ENCODE measurements around the gene NTM.

Gene NTM

DNA sequence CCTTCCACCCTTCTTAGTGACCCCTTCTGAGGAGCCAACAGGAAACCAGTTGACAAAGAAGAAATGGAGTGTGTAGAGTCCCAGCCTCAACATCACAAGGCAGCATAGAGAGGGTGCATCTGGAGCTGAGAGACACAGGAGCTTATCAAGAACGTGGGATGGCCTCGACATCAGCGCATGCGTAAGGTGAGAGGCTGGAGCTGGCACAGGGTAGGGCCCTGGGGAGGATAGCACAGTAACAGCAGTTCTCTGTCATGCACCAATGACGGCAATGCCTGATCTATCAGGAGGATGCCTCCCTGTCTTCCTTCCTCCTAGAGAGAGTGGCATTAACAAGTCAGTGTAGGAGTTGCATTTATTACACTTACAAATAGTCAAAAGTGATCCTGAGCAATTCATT is 426.1 kb downstream of the NTM start:
- DNase-seq, result no peak

DNA sequence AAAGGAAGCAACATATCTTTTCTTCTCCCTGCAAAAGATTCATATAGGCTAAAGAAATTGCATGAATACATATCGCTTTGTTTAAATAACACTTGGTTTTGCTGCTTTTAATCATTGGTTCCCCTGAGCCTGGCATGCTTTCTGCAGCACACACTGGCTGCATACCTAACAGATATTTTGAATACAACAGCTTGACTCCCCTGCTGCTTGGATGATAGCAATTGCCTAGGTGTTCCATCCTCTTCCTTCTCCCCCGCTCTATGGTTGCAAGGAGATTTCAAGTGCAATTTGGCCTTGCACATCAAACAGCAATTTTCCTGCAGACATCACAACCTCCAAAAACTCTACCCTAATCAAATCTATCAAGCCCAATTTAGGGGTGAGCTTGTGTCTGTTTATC is 430.0 kb downstream of the NTM start:
- DNase-seq, result no peak

DNA sequence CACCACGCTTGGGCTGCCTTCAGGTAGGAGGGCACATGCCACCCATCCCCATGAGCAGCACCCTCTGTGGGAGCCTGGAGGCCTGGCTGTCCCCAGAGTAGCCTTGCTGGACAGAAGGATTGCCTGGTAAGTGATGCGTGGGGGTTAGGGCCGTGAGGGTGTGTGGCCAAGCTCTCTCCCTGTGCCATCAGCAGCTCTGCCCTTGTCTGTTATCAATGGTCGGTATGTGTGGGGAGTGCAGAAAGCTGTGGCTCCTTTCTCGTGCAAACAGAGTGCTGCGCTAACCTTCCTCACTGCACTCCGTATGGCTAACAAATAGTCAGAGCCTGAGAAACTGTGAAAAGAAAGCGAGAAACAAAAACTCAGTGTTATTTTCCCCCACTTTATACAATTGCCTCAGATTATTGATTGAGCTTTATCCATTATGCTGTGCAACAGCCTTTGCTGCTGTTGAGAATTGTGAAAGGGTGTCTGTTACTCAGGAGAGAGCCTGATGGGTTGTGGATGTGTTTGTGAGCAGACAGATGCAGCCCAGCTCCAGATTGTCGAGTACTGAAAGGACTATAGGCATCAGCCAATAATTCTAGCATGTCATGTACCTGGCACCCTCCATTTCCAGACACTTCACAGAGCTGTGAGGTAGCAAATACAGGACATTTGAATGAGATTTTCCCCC is 432.2 kb downstream of the NTM start:
- DNase-seq, result no peak

DNA sequence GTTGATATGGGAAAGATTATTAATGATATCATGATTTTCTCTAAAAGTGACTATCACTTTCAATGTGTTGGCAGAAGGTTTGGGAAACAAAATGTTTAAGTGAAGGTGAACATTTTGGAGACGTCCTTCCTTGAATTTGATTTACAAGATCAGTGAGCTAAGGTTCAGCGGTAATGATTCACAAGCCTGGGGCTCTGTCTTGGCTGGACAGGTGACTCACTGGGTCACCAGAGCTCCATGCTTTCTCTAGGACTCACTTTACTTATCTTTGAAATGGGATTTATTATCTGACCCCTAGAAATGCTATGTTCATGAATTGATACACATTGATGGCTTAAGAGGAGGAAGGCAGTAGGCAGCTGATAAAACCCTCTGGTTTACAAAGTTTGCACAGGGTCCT is 437.5 kb downstream of the NTM start:
- DNase-seq, result no peak

DNA sequence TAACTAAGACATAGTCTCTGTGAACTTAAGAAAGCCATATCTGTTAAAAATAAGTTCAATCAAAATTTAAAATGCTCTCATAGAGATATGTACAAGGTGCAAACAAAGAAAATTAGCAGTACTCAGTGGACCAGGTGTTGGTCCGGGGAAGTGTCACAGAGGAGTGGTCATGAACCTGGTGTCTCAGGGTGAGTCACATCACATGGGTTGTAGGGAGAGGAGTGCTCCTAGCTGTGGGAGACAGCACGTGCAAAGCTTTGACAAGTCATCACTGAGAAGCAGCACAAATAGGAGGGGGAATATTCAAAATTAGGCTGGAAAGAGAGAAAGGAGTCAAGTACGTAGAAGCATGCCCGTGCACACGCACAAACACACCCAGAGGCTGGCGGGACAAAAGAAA is 438.1 kb downstream of the NTM start:
- DNase-seq, result no peak

DNA sequence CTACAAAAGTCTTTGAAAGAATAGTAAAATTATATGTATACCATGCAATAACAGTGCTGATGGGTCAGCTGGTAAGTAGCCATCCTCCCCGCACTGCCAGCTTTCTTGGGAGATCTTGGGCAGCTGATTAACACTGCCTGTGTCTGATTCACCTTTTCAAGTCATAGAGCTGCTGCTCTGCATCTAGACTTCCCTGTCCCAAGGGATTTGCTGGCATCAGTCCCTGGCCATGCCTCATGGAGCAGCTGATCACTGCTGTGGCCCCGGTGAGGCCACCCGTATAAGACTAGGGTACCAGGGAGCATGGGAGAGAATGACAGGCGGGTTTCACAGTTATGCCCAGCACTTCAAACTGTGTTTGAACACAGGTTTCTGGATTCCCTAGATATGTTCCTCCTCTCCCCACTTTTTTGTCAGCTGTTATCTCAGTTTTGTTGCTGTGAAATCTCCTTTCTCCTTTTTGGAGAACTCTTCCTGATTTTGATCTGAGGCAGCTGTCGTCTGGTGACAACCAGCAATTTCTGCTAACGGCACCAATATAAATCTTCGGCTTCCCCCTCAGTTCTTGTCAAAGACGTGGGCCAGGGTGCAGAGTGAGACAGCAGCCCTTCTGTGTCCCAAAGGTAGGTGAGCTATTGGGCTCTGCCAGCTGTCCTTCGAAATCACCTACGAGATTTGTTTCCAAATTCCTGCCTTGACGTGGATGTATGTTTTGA is 438.9 kb downstream of the NTM start:
- no peak for DNase-seq

DNA sequence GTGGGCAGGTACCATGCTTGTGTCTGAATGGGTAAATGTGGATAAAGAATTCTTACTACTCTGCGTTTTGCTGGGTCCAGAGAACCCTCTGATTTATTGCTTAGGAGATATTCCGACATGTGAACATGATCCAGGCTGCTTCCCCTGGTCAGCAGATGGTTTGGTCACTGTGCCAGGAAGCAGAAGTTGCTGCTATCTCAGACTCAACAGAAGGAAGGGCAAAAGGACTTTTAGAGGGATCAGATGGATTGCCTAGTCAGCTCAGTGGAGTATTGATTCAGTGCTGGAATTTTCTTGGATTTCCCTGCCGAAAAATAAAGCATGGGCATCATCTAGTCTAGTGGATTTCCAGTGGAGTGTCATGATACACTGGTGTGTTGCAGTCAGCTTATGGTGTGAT is 440.1 kb downstream of the NTM start:
- no peak for DNase-seq

DNA sequence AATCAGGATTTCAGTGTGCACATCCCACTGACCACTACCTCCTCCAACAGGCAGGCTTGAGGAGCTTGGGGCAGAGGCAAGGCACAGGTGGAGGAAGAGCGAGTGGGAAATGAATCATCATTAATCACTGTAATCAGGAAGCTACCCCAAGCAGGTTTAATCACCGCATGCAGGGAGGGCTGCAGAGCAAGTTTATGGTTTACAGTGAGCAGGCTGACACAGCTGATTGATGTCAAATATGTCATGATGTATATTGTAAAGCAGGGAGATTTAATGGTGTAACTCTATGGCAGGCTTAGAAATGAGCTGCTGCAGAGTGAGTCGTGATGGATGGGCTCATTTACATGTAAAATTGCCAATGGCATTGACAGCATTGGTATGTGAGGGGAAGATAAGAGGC is 441.0 kb downstream of the NTM start:
- no peak for DNase-seq

DNA sequence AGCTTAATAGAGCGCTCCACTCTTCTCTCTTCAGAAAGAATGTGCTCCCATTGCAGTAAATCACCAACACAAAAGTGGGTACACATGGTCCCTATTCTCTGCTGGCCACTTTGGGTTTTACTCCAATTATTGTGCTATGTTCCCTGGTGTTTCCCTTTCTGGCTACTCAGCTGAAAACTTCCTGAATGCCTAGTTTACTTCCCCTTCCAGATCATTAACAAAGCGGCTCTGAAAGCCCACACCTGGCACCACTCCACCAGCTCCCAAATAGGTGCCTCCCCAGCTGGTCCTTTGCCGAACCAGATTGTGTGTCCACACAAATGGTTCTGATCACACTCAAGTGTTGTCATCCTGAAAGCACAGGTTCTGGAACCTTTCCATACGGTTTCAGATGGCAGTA is 443.7 kb downstream of the NTM start:
- DNase-seq, result no peak

DNA sequence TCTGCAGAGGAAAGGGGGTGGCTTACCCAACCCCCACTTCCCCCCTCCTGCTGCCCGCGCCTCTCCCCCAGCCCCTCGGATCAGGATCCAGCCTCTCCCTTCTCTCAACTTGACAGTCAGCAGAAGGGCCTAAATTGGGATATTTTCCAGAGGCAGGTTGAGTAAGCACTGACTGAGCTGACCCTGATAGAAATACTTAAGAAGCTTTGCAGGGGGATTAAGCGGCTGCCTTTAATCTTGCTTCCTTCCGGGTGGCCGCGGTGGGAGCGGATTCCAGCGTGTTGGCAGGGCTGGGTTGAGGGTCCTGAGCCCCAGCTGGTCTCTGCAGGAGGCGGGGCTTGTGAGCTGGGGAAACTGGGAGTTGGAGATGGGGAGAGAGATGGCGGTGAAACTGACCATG is 445.2 kb downstream of the NTM start:
- DNase-seq, result no peak

DNA sequence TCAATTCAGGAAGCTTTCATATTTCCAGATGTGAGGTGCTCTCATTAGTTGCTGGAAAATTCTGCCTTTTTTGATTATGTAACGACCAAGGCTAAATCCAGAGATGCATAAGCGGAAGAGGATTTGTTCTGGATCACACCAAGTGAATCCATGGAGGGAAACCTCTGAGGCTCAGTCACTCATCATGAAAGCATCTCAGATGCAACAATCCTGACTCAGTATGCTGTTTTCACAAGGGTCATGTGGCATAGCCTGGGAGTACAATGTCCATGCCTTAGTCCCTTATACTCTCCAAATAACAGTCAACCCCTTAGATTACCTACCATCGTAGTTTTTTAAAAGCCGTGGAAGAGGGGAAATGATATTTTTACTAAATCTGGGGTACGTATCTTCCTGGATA is 445.6 kb downstream of the NTM start:
- DNase-seq, result no peak

DNA sequence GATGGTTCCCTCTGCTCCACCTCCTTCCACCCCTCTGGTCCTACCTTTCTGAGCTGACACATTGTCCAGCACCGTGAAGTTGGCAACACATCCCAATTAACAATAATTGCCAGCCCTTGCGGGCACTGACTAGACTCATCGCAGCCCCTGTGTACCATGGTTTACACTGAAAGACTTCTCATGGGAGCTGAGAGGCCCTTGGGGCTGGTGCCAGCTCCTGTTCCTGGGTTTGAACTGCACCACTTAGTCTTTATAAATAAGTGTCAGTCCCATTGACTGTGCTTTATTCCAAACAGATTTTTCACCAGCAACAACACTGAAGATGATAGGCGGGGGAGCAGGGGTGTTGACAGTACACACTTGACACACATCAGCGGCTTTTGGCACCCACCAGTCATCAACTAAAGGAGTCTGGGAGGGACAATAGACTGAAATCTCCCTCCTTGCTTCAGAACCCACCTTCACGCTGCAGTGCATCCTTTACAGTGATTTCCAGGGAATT is 447.3 kb downstream of the NTM start:
- no peak for DNase-seq

DNA sequence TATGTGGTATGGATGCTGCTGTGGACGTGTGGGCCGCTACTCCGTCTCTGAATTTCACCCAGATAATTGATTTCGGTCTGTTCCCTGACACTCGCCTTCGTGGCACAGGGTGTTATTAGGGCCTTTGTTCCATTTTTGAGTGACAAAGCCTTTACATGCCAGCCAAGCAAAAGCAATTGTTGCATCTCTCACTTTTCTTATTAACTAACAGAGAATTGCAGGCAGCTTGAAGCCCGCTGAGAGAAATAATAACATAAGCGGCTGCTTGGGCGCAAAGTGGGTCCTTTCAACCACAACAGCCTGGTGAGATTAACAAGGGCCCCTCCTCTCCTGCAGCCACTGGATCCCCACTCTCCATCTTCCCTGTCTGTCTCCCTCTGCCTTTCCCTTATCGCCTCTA is 449.4 kb downstream of the NTM start:
- DNase-seq, result no peak

DNA sequence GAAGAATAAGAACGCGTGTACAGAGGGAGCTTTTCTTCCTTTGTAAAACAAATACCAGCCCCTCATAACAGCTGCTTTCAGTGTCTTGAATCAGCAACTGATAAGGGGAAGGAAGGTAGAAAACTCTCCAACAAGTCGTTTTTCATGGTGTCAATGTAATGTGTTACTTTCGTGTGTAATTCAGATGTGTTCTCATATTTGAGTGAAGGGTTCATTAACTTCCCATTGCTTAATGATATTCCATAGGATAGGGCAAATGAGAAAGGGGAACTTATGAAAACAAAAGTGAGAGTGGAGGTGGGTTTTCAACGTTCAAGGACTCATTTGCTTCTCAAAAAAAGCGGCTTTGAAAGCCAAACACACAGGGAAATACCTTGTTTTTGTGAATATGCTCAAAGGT is 452.1 kb downstream of the NTM start:
- no peak for DNase-seq

DNA sequence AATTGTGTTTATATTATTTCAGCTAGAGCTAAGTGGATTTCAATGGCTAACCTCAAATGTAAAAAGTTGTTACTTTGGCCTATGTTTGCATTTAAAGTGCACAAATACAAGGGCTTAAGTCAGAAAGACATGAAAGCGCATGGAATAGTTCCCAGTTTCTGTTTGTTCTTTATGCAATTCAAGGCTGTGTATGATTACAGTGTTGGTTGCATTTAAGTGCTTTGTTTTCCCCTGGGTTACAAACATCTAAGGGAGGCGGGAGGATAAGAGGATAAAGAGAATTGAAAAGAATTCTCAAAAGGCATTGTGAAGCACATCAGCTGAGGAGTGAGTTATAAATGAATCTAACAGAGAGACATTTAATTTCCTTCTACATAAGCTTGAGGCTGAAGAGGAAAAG is 453.4 kb downstream of the NTM start:
- no peak for DNase-seq

DNA sequence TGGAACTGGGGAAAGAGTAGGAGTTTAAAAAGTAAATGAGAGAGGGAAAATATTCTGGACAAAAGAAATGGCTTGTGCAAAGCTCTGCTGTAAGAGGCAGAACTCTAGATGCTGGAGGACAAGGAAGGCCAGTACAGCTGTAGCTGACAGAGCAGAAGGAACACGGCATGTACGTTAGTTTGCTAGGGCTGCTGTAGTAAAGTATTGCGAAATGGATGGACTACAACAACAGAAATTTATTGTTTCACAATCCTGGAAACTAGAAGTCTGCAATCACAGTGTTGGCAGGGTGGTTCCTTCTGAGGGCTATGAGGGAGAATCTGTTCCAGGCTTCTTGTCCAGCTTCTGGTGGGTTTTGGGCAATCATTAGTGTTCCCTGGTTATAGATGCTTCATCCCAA is 454.4 kb downstream of the NTM start:
- DNase-seq, result no peak

DNA sequence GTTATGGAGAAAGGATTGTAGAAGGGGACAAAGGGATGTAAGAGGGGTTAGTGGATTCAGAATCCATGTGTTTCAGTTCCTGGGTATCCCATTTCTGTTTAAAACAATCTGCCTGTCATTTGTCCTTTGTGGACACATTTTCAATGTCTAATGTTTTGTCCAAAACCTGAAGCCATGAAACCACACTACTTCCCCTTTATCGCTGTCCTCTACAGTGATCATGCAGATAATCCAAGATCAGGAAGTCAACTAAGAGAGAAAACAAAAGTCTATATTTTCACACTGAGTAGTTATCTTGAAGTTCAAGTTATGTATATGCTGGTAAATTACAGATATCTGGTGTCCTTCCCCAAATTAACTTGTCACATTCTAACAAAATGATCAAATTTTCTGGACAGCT is 457.0 kb downstream of the NTM start:
- no peak for DNase-seq

DNA sequence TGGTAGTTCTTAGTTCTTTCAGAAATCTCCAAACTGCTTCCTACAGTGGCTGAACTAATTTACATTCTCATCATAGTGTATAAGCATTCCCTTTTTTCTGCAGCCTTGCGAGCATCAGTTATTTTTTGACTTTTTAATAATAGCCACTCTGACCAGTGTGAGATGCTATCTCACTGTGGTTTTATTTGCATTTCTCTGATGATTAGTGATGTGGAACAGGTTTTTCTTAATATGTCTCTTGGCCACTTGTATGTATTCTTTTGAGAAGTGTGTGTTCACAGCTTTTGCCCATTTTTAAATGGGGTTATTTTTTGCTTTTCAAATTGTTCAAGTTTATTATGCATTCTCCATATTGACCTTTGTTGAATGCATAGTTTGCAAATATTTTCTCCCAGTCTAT is 459.3 kb downstream of the NTM start:
- no peak for DNase-seq

DNA sequence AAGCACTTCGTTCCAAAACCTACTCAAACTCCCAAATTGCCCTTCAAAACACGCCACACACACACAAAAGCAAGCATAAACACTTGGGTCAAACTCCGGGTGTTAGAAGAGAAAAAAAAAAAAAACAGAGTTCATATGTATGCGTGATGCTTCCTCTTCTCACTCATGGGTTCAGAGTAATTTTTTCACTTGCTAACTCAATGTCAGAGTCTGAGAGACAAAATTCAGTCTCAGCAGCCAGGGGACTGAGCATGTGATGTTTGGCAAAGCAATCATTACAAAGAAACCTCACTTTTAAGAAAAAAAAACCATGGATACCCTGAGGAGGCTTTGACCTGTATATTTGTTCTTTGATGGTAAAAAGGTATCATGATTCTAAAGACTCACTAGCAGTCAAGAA is 461.7 kb downstream of the NTM start:
- DNase-seq, result no peak

DNA sequence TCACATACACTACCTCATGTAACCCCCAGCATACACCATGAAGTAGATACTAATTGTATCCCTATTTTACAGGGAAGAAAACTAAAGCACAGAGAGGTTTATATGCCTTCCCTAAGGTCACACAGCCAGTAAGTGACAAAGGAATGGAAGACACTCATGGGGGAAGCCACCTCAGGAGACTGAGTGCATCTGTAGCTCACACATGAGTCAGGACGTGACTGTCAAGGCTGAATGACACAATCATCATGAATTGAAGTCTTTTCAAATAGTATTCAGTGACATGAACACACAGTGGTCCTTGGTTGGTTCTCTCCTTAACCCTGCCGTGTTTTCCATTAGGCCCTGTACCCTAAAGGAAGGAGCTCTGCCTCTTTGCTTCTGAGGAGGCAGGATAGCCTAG is 463.0 kb downstream of the NTM start:
- no peak for DNase-seq

DNA sequence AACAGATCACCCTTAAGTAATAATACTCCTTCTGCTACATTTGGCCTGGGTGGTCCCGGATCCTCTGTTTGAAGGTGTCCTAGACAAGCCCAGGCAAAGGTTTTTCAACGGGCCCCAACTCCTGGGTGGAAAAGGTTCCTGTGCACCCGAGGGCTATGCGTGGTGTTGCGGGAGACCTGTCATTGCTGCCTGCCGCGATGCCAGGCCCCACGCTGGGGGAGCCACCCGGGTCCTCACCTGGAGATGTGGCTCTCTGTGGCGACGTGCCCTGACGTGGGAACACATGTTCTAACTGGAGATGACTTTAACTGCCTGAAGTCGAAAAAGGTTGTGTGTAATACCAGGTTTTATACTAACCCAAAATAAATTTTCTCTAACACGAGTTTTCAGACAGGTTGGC is 467.1 kb downstream of the NTM start:
- DNase-seq, result no peak

DNA sequence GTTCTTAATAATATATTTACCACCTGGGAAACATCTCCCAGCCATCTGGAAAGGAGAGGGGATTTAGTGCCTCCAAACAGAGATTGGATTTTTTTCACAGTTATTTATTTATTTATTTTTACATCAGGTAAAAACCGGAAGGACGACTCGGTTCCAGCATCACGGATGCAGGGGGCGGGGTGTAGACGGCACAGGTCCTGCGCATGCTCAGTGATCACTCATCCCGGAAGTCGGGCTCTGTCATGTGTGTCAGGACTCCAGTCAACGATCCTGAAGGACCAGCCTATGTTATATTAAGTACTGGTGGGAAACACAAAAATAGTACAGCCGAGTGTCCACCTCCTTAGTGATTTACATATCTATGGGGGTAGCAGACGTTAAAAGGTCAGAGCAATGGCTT is 467.6 kb downstream of the NTM start:
- no peak for DNase-seq

DNA sequence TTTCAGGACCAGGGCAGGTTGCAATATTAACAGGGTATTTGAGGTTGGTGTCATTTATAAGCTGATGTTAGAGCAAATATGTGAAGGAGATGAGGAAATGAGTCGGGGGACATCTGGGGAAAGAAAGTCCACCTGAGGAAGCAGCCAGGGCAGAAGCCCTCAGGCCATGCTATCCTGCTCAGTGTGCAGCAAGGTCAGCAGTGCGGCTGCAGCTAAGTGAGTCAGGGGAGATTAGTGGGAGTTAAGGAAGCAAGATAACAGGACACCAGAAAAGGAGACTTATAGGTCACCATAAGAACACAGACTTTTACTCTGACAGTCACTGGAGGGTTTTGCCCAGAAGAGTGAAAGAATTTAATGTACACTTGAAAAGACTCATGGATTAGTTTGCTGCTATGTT is 468.9 kb downstream of the NTM start:
- no peak for DNase-seq

DNA sequence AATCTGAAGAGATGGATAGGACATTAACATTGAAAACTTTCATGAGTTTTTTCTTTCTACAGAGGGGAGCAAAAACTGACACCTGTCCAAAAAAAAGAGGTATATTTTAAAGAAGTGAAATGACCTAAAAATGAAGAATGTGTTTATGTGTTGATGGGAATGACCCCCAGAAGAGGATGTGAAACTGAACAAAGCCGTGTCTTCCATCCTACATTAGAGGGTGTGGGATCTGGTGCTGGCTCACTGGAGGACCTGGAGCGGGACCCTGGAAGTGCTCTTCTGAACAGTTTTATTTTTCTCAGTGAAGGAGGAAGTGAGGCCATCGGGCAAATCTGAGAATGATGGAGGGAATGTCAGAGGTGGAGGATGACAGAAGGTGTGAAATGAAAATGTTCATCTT is 470.1 kb downstream of the NTM start:
- no peak for DNase-seq

DNA sequence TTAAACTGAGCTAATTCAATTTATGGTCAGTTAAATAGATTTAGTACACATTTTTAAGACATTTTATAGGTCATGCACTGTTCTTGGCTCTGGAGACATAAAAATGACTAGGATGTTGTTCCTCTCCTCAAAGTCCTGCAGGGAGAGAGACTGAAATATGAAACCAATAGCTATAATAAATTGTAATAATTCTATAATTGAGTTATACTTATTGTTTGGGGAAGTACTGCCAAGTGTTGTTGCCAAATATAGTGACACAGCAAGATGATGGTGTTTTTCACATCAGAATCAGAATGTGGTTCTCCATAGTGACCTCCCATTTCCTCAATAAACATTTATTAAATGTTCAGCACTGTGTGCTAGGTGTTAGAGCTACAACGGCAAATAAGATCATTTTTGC is 470.6 kb downstream of the NTM start:
- DNase-seq, result no peak

Data from NCI-H1436 (cell line).